Neural progenitor cell (in vitro differentiated cells): ENCODE measurements around the gene BRD3OS.

Source experiments
- EZH2 ChIP-seq: fragments of 200-600 bp; sonication (generic); IDR thresholded peaks from 2 replicates; pipeline ENCODE4 v1.6.1; 2017; ENCODE audit warnings: antibody characterized with exemption, mild to moderate bottlenecking, moderate library complexity
- EZH2phosphoT487 ChIP-seq: fragments of 200-600 bp; sonication (generic); IDR thresholded peaks from 2 replicates; pipeline ENCODE4 v1.6.1; 2017; ENCODE audit warnings: antibody characterized with exemption
- TF ChIP-seq, protein P1 (sequence below): fragments of 200-600 bp; sonication (generic); IDR thresholded peaks from 2 replicates; pipeline ENCODE4 v1.5.1; 2017; ENCODE audit warnings: antibody characterized with exemption, mild to moderate bottlenecking

- TF ChIP-seq, protein P1, sequence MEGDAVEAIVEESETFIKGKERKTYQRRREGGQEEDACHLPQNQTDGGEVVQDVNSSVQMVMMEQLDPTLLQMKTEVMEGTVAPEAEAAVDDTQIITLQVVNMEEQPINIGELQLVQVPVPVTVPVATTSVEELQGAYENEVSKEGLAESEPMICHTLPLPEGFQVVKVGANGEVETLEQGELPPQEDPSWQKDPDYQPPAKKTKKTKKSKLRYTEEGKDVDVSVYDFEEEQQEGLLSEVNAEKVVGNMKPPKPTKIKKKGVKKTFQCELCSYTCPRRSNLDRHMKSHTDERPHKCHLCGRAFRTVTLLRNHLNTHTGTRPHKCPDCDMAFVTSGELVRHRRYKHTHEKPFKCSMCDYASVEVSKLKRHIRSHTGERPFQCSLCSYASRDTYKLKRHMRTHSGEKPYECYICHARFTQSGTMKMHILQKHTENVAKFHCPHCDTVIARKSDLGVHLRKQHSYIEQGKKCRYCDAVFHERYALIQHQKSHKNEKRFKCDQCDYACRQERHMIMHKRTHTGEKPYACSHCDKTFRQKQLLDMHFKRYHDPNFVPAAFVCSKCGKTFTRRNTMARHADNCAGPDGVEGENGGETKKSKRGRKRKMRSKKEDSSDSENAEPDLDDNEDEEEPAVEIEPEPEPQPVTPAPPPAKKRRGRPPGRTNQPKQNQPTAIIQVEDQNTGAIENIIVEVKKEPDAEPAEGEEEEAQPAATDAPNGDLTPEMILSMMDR = no peak
- TF ChIP-seq EZH2phosphoT487 (no peak), EZH2 (no peak)
These were observed 36.5 kb downstream of the BRD3OS start for GRCh38 chr9:134061688-134062371.
